ENCODE results near the gene PDK2. TPM values are rescaled to one million over a fixed set of nuclear protein-coding genes. Genes with fewer than 3 reads are reported as not detected.

Gene PDK2
- total RNA-seq, 1 experiment from 2014 or later = 20.4 TPM

- Histone ChIP-seq H3K27me3 (replicated peaks; ENCODE audit: insufficient read depth, low read depth, low read length, poor library complexity) (no peaks in the 10 kb centered on the region), H3K9me3 (ENCODE audit: low read depth, low read length, poor library complexity, severe bottlenecking) (no peaks in the 10 kb centered on the region), H3K27ac (ENCODE audit: low read depth, low read length, poor library complexity, severe bottlenecking) (no peak overlapping the region), H3K4me3 (ENCODE audit: low read depth, low read length, poor library complexity, severe bottlenecking) (no peak overlapping the region), H3K36me3 (ENCODE audit: insufficient read depth, low read length, poor library complexity, severe bottlenecking) (no peaks in the 10 kb centered on the region), H3K4me1 (ENCODE audit: insufficient read depth, low read length, poor library complexity, severe bottlenecking) (peaks cover 3% of the 10 kb centered on the region)
- no peak for TF ChIP-seq CTCF (conservative IDR thresholded peaks at IDR 0.05; ENCODE audit: low read depth, low read length)
- TF ChIP-seq EZH2 (IDR thresholded peaks at IDR 0.05; ENCODE audit: borderline replicate concordance, low read depth, low read length, poor library complexity, severe bottlenecking) = no peak
- ChIA-PET CTCF (interaction anchor here (0.6 to 0.7 kb wide), 2 partner anchors 166 to 243 kb away, joined by 3 to 7 read pairs; no protein-coding TSS in a partner anchor), POLR2A (ENCODE audit: low non-redundant PET) (no interaction called here)
- DNase-seq (ENCODE audit: low spot score) = no peak
- BruUV-seq (replicated peaks) = no TSS peak
- intact Hi-C loops (cut with micrococcal nuclease; ENCODE audit: unreplicated experiment) = no loop called here
Measured at GRCh38 chr17:50100921-50101345, 5.8 kb downstream of the PDK2 start.

- Histone ChIP-seq H3K27me3 (replicated peaks; ENCODE audit: insufficient read depth, low read depth, low read length, poor library complexity) (no peaks in the 10 kb centered on the region), H3K27ac (ENCODE audit: low read depth, low read length, poor library complexity, severe bottlenecking) (no peak overlapping the region), H3K4me3 (ENCODE audit: low read depth, low read length, poor library complexity, severe bottlenecking) (no peak overlapping the region), H3K9me3 (ENCODE audit: low read depth, low read length, poor library complexity, severe bottlenecking) (no peaks in the 10 kb centered on the region), H3K36me3 (ENCODE audit: insufficient read depth, low read length, poor library complexity, severe bottlenecking) (no peaks in the 10 kb centered on the region), H3K4me1 (ENCODE audit: insufficient read depth, low read length, poor library complexity, severe bottlenecking) (no peaks in the 10 kb centered on the region)
- intact Hi-C loops (cut with micrococcal nuclease; ENCODE audit: unreplicated experiment) = no loop called here
- BruUV-seq (replicated peaks) = no TSS peak
- ChIA-PET POLR2A (ENCODE audit: low non-redundant PET) (no interaction called here), CTCF (interaction anchor here (0.6 to 0.7 kb wide), 2 partner anchors 165 to 244 kb away, joined by 3 to 7 read pairs; no protein-coding TSS in a partner anchor)
- no peak for TF ChIP-seq CTCF (conservative IDR thresholded peaks at IDR 0.05; ENCODE audit: low read depth, low read length)
- DNase-seq (ENCODE audit: low spot score) = no peak
Measured at GRCh38 chr17:50101346-50102163, 6.4 kb downstream of the PDK2 start.

- H3K9me3 ChIP-seq (ENCODE audit: low read depth, low read length, poor library complexity, severe bottlenecking) = no peaks in the 10 kb centered on the region
- H3K27me3 ChIP-seq (replicated peaks; ENCODE audit: insufficient read depth, low read depth, low read length, poor library complexity) = no peaks in the 10 kb centered on the region
- no TSS peak for BruUV-seq (replicated peaks)
- no peak overlapping the region for H3K4me3 ChIP-seq (ENCODE audit: low read depth, low read length, poor library complexity, severe bottlenecking)
- no peak overlapping the region for H3K27ac ChIP-seq (ENCODE audit: low read depth, low read length, poor library complexity, severe bottlenecking)
- intact Hi-C loops (cut with micrococcal nuclease; ENCODE audit: unreplicated experiment) = no loop called here
- no peak for TF ChIP-seq CTCF (conservative IDR thresholded peaks at IDR 0.05; ENCODE audit: low read depth, low read length)
- no peak for TF ChIP-seq EZH2 (IDR thresholded peaks at IDR 0.05; ENCODE audit: borderline replicate concordance, low read depth, low read length, poor library complexity, severe bottlenecking)
- ChIA-PET CTCF (no interaction called here), POLR2A (ENCODE audit: low non-redundant PET) (no interaction called here)
- H3K4me1 ChIP-seq (ENCODE audit: insufficient read depth, low read length, poor library complexity, severe bottlenecking) = no peaks in the 10 kb centered on the region
- no peaks in the 10 kb centered on the region for H3K36me3 ChIP-seq (ENCODE audit: insufficient read depth, low read length, poor library complexity, severe bottlenecking)
- DNase-seq (ENCODE audit: low spot score) = no peak
Measured at GRCh38 chr17:50102164-50102991, 7.2 kb downstream of the PDK2 start.

Data from A673 (cell line).